K562 (cell line): Measurements from ENCODE around the gene MAP2K7. TPM values are rescaled to one million over a fixed set of nuclear protein-coding genes. Genes with fewer than 3 reads are reported as not detected.

Experiments
- ATAC-seq: fragments of 200-7000 bp; cut with Tn5 transposase; 3 replicates; pipeline ENCODE4 v1.9.1; 2020; ENCODE audit warnings: moderate library complexity
- BruUV-seq: library from RNA; stranded (reverse); fragments of 400-500 nt; replicated peaks from 2 replicates; lab custom pipeline; 2021; lab: Mats Ljungman, UMichigan
- CTCF ChIA-PET: fragments of 300-600 bp; formaldehyde crosslinking; extraction: SDS; loops from one replicate; lab custom pipeline; 2021; ENCODE audit warnings: low intra/inter-chr PET ratio; lab: Yijun Ruan, JAX
- POLR2A ChIA-PET: fragments of 300-600, 350-650 bp; sonication (Branson Sonifier 250); formaldehyde crosslinking; extraction: SDS; loops from one replicate; lab custom pipeline; 2021; ENCODE audit warnings: antibody characterized with exemption, inconsistent platforms; lab: Yijun Ruan, JAX
- DNase-seq, 4 experiments: peaks; one replicate each; pipeline versions ENCODE4 v3.0.0 to v3.0.0-alpha.2; 2011 to 2018; ENCODE audit warnings: low spot score in 3 of 4, mixed read lengths in 3 of 4; ENCODE audit errors: extremely low read depth in 1 of 4
- FAIRE-seq: peaks from 2 replicates; lab custom pipeline; 2011; peaks lifted over from hg19 to GRCh38; lab: Jason Lieb, UNC
- H2AFZ ChIP-seq: 2 replicates; pipeline ENCODE4 v1.6.0; 2011; ENCODE audit warnings: low read depth, low read length, control low read depth, inconsistent platforms
- H3K27ac ChIP-seq: fragments of 200-600 bp; 3 replicates; pipeline ENCODE4 v1.8.0; 2011; ENCODE audit warnings: low read depth, mild to moderate bottlenecking, control low read depth, inconsistent platforms, low read length, moderate library complexity, mixed read lengths; ENCODE audit errors: extremely low read depth
- H3K27me3 ChIP-seq, 2 experiments: fragments of 300-600 bp in 1 of 2; 2 replicates in 1 of 2; 3 replicates in 1 of 2; pipeline versions ENCODE4 v1.6.0 to v1.8.0; 2011; ENCODE audit warnings: inconsistent platforms in 2 of 2, low read length in 2 of 2, mild to moderate bottlenecking in 1 of 2, mixed read lengths in 1 of 2, moderate library complexity in 1 of 2; ENCODE audit not compliant: control insufficient read depth in 2 of 2, insufficient read depth in 2 of 2
- H3K36me3 ChIP-seq: fragments of 300-600 bp; 3 replicates; pipeline ENCODE4 v1.8.0; 2011; ENCODE audit warnings: mild to moderate bottlenecking, low read length, inconsistent platforms; ENCODE audit not compliant: control insufficient read depth, insufficient read depth
- H3K4me1 ChIP-seq, 2 experiments: fragments of 200-600 bp in 1 of 2; replicated peaks in 1 of 2; 2 replicates in 1 of 2; 3 replicates in 1 of 2; pipeline versions ENCODE4 v1.5.1 to v1.8.0; 2011; ENCODE audit warnings: inconsistent platforms in 2 of 2, low read length in 2 of 2, mild to moderate bottlenecking in 1 of 2, mixed read lengths in 1 of 2, moderate library complexity in 1 of 2; ENCODE audit not compliant: control insufficient read depth in 2 of 2, insufficient read depth in 2 of 2
- H3K4me2 ChIP-seq: 2 replicates; pipeline ENCODE4 v1.6.1; 2011; ENCODE audit warnings: low read length, control low read depth, inconsistent platforms, mixed read lengths; ENCODE audit not compliant: insufficient read depth
- H3K4me3 ChIP-seq: fragments of 200-600 bp; sonication (generic), shearing (Covaris generic); 2 replicates; pipeline ENCODE4 v1.5.1; 2016; ENCODE audit warnings: control low read depth, inconsistent platforms
- H3K79me2 ChIP-seq: fragments of 200-600 bp; 3 replicates; pipeline ENCODE4 v1.8.0; 2011; ENCODE audit warnings: low read length, inconsistent platforms; ENCODE audit not compliant: control insufficient read depth, insufficient read depth
- H3K9ac ChIP-seq, 2 experiments: 2 replicates each; pipeline versions ENCODE4 v1.6.0 to v1.6.1; 2011; ENCODE audit warnings: low read depth in 2 of 2, low read length in 2 of 2, control low read depth in 1 of 2, inconsistent platforms in 1 of 2, mild to moderate bottlenecking in 1 of 2, mixed read lengths in 1 of 2; ENCODE audit not compliant: insufficient read depth in 1 of 2
- H3K9me1 ChIP-seq: one replicate; pipeline ENCODE4 v1.6.0; 2011; ENCODE audit warnings: inconsistent platforms, mild to moderate bottlenecking, low read length, moderate library complexity; ENCODE audit not compliant: control insufficient read depth, insufficient read depth
- H3K9me3 ChIP-seq: replicated peaks from 2 replicates; pipeline ENCODE4 v1.5.1; 2011; ENCODE audit warnings: low read depth, low read length, inconsistent platforms; ENCODE audit not compliant: control insufficient read depth, insufficient read depth
- H4K20me1 ChIP-seq: replicated peaks from 2 replicates; pipeline ENCODE4 v1.6.1; 2011; ENCODE audit warnings: low read length, inconsistent platforms, mixed read lengths; ENCODE audit not compliant: control insufficient read depth, insufficient read depth
- POLR2G ChIP-seq: fragments of 200-400 bp; formaldehyde crosslinking; IDR thresholded peaks from 2 replicates; pipeline ENCODE4 v1.6.1; 2017; ENCODE audit warnings: low read depth, mild to moderate bottlenecking, antibody characterized with exemption, low read length, moderate library complexity
- TCFL5 ChIP-seq: fragments of 250-450 bp; sonication (Bioruptor Pico); conservative IDR thresholded peaks from 2 replicates; pipeline ENCODE4 v1.6.1; 2021; ENCODE audit warnings: mild to moderate bottlenecking, moderate library complexity, matching md5 sums
- WGBS: fragments of 100-300 bp; shearing (Covaris generic); methylation state at CpG from one replicate; pipeline ENCODE4 v1.1.6; 2016; ENCODE audit warnings: low coverage, mixed read lengths; ENCODE audit not compliant: insufficient coverage; ENCODE audit errors: missing lambda C conversion rate; 5-methylcytosine and 5-hydroxymethylcytosine counted together
- in situ Hi-C: fragments of 300-500 bp; cut with MboI; formaldehyde crosslinking; loops from 4 replicates; pipeline ENCODE4 v1.15.0; 2018; ENCODE audit warnings: inconsistent platforms, mixed read lengths
- intact Hi-C: fragments of 100-400 bp; cut with micrococcal nuclease; formaldehyde crosslinking; loops from 2 replicates; pipeline ENCODE4 v1.14.2; 2022
- polyA plus RNA-seq, 8 experiments: library from polyadenylated mRNA; depleted of rRNA in 4 of 8; stranded (reverse) in 5 of 8; unstranded in 3 of 8; fragments of >200 nt; fragmentation: Nextera tagmentation in 2 of 8; fragmentation: Illumina TruSeq in 1 of 8; extraction: Ambion mirVana in 2 of 8; extraction: Trizol in 1 of 8; gene quantifications; 2 replicates each; pipeline versions ENCODE4 v1.2.1 to v1.2.3, GENCODE V29; 2011 to 2014; ENCODE audit warnings: inconsistent platforms in 1 of 8, missing spikeins in 1 of 8
- total RNA-seq, 7 experiments: library from RNA; depleted of rRNA in 6 of 7; stranded (reverse); fragments of >200 nt in 6 of 7; fragmentation: Illumina TruSeq in 2 of 7; extraction: Trizol in 2 of 7; gene quantifications; 2 replicates each; pipeline versions ENCODE4 v1.2.1 to v1.2.3, GENCODE V29; 2011 to 2021; ENCODE audit warnings: low replicate concordance in 1 of 7

MAP2K7 gene
- total and polyA plus RNA-seq, 9 of the 15 experiments (the other 6 are each of a cell fraction or from before 2014, with no cell fraction given): 0.51 to 45.8 (median 14.1) TPM

GRCh38 chr19:7921967-7922835, 18.5 kb downstream of the MAP2K7 start:
- Histone ChIP-seq H3K79me2 (peaks cover 14% of the 10 kb centered on the region), H3K36me3 (peaks cover 26% of the 10 kb centered on the region; the same call in 1 of the 3 replicates), H3K4me2 (peak overlapping the region; percentile 98; the same call in 1 of the 2 replicates), H3K9me1 (no peaks in the 10 kb centered on the region), H3K9ac (peak overlapping the region; percentile 72 to 93; a peak in 3 of 4 replicates), H3K9me3 (no peaks in the 10 kb centered on the region), H3K4me1 (peaks cover 20 to 84% of the 10 kb centered on the region in 2 experiments), H3K27ac (no peak overlapping the region; the same call in 2 of the 3 replicates), H4K20me1 (peaks cover 15% of the 10 kb centered on the region; the same call in 1 of the 2 replicates), H2AFZ (no peak overlapping the region), H3K4me3 (peak overlapping the region; percentile 52; the same call in 1 of the 2 replicates), H3K27me3 (no peaks in the 10 kb centered on the region)
- intact Hi-C loops: loop anchor here (1.0 to 5.0 kb wide), 2 partner anchors 50 to 69 kb away; partner anchors contain the start of gene PRR36
- DNase-seq (no peak), ATAC-seq (no peak), FAIRE-seq (no peak)
- POLR2A ChIA-PET: interaction anchor here (0.5 to 3.1 kb wide), 4 partner anchors 22 to 53 kb away, joined by 3 to 21 read pairs (median 12); partner anchors contain the start of gene TIMM44
- CTCF ChIA-PET: no interaction called here
- 86% methylated on average over 25 of the region's 31 CpGs for WGBS
- BruUV-seq: no TSS peak
- TF ChIP-seq TCFL5 (CRISPR knock-in tag) (no peak), POLR2G (peak; percentile 29; the same call in 1 of the 2 replicates)
- in situ Hi-C loops: loop anchor here (5.0 kb wide), 1 partner anchor 70 kb away; no protein-coding TSS in a partner anchor
